Astrocyte of the hippocampus (primary cell): ENCODE results near the gene ZNF430.
"Not testable (repeated sequence)": the region's sequence is repeated elsewhere in the genome, so short reads cannot be mapped to it uniquely, and the experiment has no call there.

Source experiments
- DNase-seq: peaks from one replicate; pipeline ENCODE4 v3.0.0; 2011; ENCODE audit warnings: low read depth, low spot score

Gene ZNF430

DNA sequence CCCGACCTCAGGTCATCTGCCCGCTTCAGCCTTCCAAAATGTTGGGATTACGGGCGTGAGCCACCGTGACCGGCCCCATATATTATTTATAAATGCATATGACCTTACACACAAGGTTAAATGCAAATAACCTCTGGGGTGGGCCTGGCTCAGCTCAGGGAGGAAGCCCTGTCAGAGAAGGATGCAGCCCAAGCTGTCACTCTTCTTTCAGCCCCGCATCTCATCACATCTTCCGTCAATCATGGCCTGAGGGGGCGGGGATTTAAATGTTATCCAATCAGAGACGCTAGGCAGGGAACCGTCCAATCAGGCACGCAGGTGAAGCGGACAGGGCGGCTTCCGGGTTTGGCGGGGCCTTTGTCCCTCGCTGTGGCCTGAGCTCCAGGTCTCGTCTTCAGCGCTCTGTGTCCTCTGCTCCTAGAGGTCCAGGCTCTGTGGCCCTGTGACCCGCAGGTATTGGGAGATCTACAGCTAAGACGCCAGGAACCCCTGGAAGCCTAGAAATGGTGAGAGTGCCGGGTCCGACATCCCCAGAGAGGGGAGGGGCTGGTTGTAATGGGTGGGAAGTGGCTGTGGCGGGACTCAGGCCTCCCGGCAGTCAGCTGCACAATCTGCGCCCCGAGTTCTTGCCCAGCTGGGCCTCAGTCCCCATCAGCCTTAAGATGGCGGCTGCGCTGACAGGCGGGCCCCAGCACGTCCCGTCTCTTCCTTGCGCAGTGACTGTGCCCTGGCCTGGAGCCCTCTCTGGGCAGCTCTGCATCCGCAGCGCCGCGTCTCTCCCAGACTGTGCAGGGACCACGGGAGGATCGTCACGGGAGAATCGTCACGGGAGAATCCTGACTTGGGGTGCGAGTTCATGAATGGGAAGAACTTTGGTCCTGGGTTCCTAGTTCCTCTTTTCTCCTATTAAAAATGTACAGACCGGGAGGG is at the start of gene ZNF430:
ZNF430 (plus strand) TSS at position 360 of the 930 bp plus-strand sequence; CDS start at position 504, 144 bp downstream.
- peak; percentile 97 for DNase-seq

DNA sequence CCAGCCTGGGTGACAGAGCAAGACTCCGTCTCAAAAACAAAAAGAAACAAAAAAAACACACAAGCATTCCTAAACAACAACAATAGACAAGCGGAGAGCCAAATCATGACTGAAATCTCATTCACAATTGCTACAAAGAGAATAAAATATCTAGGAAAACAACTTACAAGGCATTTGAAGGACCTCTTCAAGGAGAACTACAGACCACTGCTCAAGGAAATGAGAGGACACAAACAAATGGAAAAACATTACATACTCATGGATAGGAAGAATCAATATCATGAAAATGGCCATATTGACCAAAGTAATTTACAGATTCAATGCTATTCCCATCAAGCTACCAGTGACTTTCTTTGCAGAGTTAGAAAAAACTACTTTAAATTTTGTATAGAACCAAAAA is 27.7 kb upstream of the ZNF430 start:
- DNase-seq = not testable (repeated sequence)

DNA sequence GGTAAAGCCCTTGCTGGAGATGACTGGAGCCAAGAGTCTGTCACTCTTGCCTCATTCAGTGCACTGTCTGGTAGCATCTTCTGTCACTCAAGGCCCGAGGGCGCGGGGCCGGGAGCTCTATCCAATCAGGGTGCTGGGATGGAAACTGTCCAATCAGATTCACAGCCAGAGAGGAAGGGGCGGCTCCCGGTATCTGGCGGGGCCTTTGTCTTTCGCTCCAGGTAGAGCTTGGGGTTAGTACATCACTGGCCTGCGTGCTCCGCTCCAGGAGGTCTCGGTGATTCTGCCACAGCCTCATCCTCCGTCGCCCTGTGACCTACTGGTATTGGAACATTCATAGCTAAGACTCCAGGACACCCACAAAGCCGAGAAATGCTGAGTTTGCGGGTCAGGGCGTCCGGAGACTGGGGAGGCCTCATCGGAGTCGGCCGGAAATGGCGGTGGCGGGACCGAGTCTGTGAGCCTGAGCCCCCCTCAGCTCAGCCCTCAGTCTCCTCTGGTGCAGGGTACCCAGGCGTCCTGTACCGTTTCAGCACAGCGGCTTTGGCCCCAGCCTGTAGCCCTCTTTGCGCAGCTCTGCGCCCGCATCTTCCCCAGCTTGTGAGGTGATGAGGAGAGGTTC is 20.6 kb upstream of the ZNF430 start:
- peak; percentile 96 for DNase-seq

- DNase-seq = peak; percentile 12
These were observed 781 bp downstream of the ZNF430 start for GRCh38 chr19:21021238-21021637.

DNA sequence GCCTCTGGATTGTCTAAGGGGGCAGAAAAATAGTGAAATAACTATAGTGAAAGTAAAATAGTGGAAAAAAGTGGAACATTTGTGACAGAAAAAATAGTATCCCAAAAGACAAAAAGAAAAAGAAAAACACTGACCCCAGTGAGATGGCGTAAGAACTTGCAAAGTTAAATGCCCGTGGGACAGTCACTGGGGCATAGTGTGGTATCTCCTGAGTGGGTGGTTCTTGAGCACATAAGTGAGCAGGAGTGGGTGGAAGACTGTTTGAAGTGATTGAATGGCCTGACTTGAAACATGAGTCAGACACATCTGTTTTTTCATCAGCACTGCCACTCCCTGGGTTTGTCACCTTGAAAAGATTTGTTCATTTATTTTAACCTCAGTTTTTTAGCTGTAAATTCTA is 2.5 kb downstream of the ZNF430 start:
- peak; percentile 37 for DNase-seq

GRCh38 chr19:21023901-21024300 is 3.4 kb downstream of the ZNF430 start:
- DNase-seq = peak; percentile 21

GRCh38 chr19:21028969-21029268 is 8.5 kb downstream of the ZNF430 start:
- DNase-seq = no peak

DNA sequence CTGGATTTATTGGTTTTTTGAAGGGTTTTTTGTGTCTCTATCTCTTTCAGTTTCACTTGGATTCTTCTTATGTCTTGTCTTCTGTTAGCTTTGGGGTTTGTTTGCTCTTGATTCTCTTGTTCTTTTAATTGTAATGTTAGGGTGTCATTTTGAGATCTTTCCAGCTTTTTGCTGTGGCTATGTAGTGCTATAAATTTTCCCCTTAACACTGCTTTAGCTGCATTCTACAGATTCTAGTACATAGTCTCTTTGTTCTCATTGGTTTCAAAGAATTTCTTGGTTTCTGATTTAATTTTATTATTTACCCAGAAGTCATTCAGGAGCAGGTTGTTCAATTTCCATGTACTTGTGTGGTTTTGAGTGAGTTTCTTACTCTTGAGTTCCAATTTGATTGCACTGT is 24.6 kb downstream of the ZNF430 start:
- no peak for DNase-seq

DNA sequence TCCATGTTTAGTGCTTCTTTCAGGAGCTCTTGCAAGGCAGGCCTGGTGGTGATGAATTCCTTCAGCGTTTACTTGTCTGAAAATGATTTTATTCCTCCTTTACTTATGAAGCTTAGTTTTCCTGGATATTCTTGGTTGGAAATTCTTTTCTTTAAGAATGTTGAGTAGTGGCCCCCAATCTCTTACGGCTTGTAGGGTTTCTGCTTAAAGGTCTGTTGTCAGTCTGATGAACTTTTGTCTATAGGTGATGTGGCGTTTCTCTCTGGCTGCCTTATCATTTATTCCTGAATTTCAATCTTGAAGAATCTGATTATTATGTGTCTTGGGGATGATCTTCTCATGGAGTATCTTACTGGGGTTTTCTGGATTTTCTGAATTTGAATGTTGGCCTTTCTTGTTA is 26.0 kb downstream of the ZNF430 start:
- no peak for DNase-seq

- DNase-seq = no peak
These were observed 27.3 kb downstream of the ZNF430 start for GRCh38 chr19:21047716-21048115.

DNA sequence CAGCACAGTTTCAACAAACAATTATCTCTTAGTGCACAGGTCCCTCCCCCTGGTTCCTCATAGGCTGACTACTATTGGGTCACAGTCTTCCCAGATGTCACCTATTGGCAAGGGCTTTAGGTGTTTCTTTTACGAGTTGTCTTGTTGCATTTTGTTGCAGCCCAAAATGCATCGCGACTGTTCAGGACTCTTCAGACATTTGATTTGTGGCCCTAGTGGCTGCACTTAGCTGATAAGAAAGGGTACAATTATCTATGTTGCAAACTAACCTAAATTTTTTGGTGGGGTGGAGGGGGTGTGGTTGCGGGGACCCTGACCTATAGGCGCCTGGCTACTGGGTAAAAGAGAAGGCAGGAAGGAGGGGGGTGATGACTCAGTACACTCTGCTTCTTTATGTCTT is 32.4 kb downstream of the ZNF430 start:
- no peak for DNase-seq

- no peak for DNase-seq
These were observed 44.9 kb downstream of the ZNF430 start for GRCh38 chr19:21065336-21065735.

DNA sequence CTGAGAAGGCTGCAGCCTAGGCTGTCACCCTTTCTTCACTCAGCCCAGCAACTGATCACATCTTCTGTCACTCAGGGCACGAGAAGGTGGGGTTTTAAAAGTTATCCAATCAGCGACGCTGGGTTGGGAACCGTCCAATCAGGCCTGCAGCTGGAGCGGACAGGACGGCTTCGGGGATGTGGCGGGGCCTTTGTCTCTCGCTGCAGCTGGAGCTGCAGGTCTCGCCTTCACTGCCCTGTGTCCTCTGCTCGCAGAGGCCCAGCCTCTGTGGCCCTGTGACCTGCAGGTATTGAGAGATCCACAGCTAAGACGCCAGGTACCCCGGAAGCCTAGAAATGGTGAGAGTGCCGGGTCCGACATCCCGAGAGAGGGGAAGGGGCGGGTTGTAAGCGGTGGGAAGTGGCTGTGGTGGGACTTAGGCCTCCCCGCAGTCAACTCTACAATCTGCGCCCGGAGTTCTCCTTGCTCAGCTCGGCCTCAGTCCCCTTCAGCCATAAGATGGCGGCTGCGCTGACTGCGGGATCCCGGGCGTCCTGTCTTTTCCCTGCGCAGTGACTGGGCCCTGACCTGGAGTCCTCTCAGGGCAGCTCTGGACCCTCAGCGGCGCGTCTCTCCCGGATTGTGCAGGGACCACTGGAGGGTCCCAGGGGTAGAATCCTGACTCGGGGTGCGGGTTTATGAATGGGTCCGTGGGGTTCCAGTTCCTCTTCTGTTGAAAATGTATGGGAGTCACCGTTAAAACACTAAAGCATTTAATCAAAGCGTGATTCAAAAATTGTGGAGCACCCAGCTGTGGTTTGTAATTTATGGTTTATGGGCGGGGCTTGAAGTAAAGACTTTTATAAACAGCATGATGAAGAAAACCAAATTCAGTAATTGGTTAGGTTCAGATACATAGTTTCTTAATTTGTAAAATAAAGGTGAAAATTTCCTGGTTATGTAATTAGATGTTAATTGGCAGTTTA is 61.8 kb downstream of the ZNF430 start, which contains the start of gene ZNF714:
ZNF714 (plus strand) TSS at position 193 of the 965 bp plus-strand sequence. CDS start 16,066 bp downstream, outside the sequence.
- peak; percentile 95 for DNase-seq

- peak; percentile 12 for DNase-seq
These were observed 63.9 kb downstream of the ZNF430 start for GRCh38 chr19:21084343-21084742.

GRCh38 chr19:21087871-21088270 is 67.4 kb downstream of the ZNF430 start:
- DNase-seq = no peak

GRCh38 chr19:21092109-21092508 is 71.7 kb downstream of the ZNF430 start:
- peak; percentile 77 for DNase-seq

DNA sequence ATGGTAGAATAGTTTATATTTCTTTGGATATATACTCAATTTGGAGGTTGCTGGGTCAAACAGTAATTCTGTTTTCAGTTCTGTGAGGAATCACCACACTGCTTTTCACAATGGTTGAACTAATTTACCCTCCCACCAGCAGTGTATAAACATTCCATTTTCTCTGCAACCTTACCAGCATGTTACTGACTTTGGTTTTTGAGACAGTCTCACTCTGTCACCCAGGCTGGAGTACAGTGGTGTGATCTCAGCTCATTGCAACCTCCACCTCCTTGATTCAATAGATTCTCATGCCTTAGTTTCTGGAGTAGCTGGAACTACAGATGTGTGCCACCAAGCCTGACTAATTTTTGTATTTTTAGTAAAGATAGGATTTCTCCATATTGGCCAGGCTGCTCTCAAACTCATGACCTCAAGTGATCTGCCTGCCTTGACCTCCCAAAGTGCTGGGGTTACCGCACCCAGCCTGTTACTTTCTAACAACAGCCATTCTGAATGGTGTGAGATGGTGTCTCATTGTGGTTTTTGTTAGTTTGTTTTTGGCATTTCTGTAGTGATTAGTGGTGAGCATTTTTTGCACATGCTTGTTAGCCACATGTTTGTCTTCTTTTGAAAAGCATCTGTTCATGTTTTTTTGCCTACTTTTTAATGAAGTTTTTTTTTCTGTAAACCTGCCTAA is 74.0 kb downstream of the ZNF430 start:
- DNase-seq = peak; percentile 39

- no peak for DNase-seq
These were observed 77.8 kb downstream of the ZNF430 start for GRCh38 chr19:21098291-21098690.

GRCh38 chr19:21101521-21102242 is 81.2 kb downstream of the ZNF430 start:
- no peak for DNase-seq

GRCh38 chr19:21109116-21109515 is 88.7 kb downstream of the ZNF430 start:
- peak; percentile 49 for DNase-seq
